ENCODE results near the gene HTRA3.

- TF ChIP-seq, protein P1, sequence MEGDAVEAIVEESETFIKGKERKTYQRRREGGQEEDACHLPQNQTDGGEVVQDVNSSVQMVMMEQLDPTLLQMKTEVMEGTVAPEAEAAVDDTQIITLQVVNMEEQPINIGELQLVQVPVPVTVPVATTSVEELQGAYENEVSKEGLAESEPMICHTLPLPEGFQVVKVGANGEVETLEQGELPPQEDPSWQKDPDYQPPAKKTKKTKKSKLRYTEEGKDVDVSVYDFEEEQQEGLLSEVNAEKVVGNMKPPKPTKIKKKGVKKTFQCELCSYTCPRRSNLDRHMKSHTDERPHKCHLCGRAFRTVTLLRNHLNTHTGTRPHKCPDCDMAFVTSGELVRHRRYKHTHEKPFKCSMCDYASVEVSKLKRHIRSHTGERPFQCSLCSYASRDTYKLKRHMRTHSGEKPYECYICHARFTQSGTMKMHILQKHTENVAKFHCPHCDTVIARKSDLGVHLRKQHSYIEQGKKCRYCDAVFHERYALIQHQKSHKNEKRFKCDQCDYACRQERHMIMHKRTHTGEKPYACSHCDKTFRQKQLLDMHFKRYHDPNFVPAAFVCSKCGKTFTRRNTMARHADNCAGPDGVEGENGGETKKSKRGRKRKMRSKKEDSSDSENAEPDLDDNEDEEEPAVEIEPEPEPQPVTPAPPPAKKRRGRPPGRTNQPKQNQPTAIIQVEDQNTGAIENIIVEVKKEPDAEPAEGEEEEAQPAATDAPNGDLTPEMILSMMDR (conservative IDR thresholded peaks at IDR 0.05): no peak
- no peak for TF ChIP-seq ZFX (IDR thresholded peaks at IDR 0.05)
These were observed 62.7 kb downstream of the HTRA3 start for GRCh38 chr4:8332038-8332857.
